HEK293 (cell line): Measurements from ENCODE around the gene NUB1.

ENCODE experiments used
- CTCF ChIA-PET: fragments of 350-600 bp; formaldehyde crosslinking; extraction: SDS; loops from one replicate; lab custom pipeline; 2021; ENCODE audit warnings: antibody characterized with exemption; lab: Yijun Ruan, JAX
- POLR2A ChIA-PET: fragments of 300-600 bp; formaldehyde crosslinking; extraction: SDS; loops from one replicate; lab custom pipeline; 2020; ENCODE audit warnings: antibody characterized with exemption, inconsistent platforms; lab: Yijun Ruan, JAX
- H3K27ac ChIP-seq: fragments of 200-500 bp; sonication (Bioruptor generic); 2 replicates; pipeline ENCODE4 v1.5.1; 2014; ENCODE audit warnings: low read depth, low read length, control low read depth, inconsistent platforms; ENCODE audit errors: extremely low read depth
- H3K36me3 ChIP-seq, 2 experiments: fragments of 200-500 bp in 1 of 2; sonication (Bioruptor generic) in 1 of 2; 1 replicate in 1 of 2; 2 replicates in 1 of 2; pipeline ENCODE4 v1.5.1; 2014 to 2017; ENCODE audit warnings: inconsistent platforms in 2 of 2, low read length in 2 of 2; ENCODE audit not compliant: control insufficient read depth in 2 of 2, insufficient read depth in 1 of 2
- H3K4me1 ChIP-seq: fragments of 200-500 bp; sonication (Bioruptor generic); 2 replicates; pipeline ENCODE4 v1.5.1; 2014; ENCODE audit warnings: mild to moderate bottlenecking, low read length, inconsistent platforms; ENCODE audit not compliant: control insufficient read depth, insufficient read depth
- H3K4me3 ChIP-seq: 2 replicates; pipeline ENCODE4 v1.5.1; 2011; ENCODE audit warnings: low read depth, mild to moderate bottlenecking, control low read depth, low read length, moderate library complexity
- H3K9me3 ChIP-seq: fragments of 200-500 bp; sonication (Bioruptor generic); 2 replicates; pipeline ENCODE4 v1.5.1; 2014; ENCODE audit warnings: low read depth, low read length, inconsistent platforms; ENCODE audit not compliant: control insufficient read depth, insufficient read depth
- GFI1B ChIP-seq: fragments of 450-650 bp; formaldehyde crosslinking; IDR thresholded peaks from 2 replicates; pipeline ENCODE4 v1.5.1; 2016; ENCODE audit warnings: missing biosample characterization, missing genetic modification characterization
- HOXD13 ChIP-seq: sonication (generic); formaldehyde crosslinking; IDR thresholded peaks from 2 replicates; pipeline ENCODE4 v1.8.0; 2022; ENCODE audit warnings: missing genetic modification reagents, borderline replicate concordance
- KLF9 ChIP-seq: fragments of 450-650 bp; formaldehyde crosslinking; IDR thresholded peaks from 2 replicates; pipeline ENCODE4 v1.5.1; 2016; ENCODE audit warnings: missing biosample characterization, missing genetic modification characterization, low read depth
- PRDM1 ChIP-seq: fragments of 450-650 bp; formaldehyde crosslinking; IDR thresholded peaks from 2 replicates; pipeline ENCODE4; 2016; ENCODE audit warnings: missing biosample characterization, missing genetic modification characterization
- RBAK ChIP-seq: fragments of 450-650 bp; formaldehyde crosslinking; IDR thresholded peaks from 2 replicates; pipeline ENCODE4 v1.5.1; 2016; ENCODE audit warnings: missing biosample characterization, missing genetic modification characterization
- ZBTB1 ChIP-seq: fragments of 450-650 bp; formaldehyde crosslinking; IDR thresholded peaks from 2 replicates; pipeline ENCODE4 v1.5.1; 2016; ENCODE audit warnings: missing biosample characterization, missing genetic modification characterization
- ZFP41 ChIP-seq: fragments of 450-650 bp; formaldehyde crosslinking; IDR thresholded peaks from 2 replicates; pipeline ENCODE4 v1.5.1; 2016; ENCODE audit warnings: missing biosample characterization, missing genetic modification characterization, borderline replicate concordance
- ZFP69B ChIP-seq: fragments of 450-650 bp; formaldehyde crosslinking; IDR thresholded peaks from 2 replicates; pipeline ENCODE4 v1.5.1; 2016; ENCODE audit warnings: missing biosample characterization, missing genetic modification characterization
- ZNF157 ChIP-seq: fragments of 450-650 bp; formaldehyde crosslinking; IDR thresholded peaks from 2 replicates; pipeline ENCODE4 v1.5.1; 2016; ENCODE audit warnings: missing biosample characterization, missing genetic modification characterization
- ZNF16 ChIP-seq: fragments of 450-650 bp; formaldehyde crosslinking; IDR thresholded peaks from 2 replicates; pipeline ENCODE4 v1.5.1; 2016; ENCODE audit warnings: low read depth, missing biosample characterization, missing genetic modification characterization
- ZNF311 ChIP-seq: fragments of 450-650 bp; formaldehyde crosslinking; IDR thresholded peaks from 2 replicates; pipeline ENCODE4 v1.5.1; 2017; ENCODE audit warnings: missing biosample characterization, missing genetic modification characterization, borderline replicate concordance
- ZNF341 ChIP-seq: fragments of 450-650 bp; formaldehyde crosslinking; IDR thresholded peaks from 2 replicates; pipeline ENCODE4; 2016; ENCODE audit warnings: low read depth, missing biosample characterization, missing genetic modification characterization
- ZNF37A ChIP-seq: fragments of 450-650 bp; IDR thresholded peaks from 2 replicates; pipeline ENCODE4 v1.5.1; 2018; ENCODE audit warnings: missing biosample characterization, missing genetic modification characterization
- ZNF423 ChIP-seq: fragments of 450-650 bp; formaldehyde crosslinking; IDR thresholded peaks from 2 replicates; pipeline ENCODE4 v1.5.1; 2016; ENCODE audit warnings: missing biosample characterization, missing genetic modification characterization
- ZNF521 ChIP-seq: fragments of 450-650 bp; formaldehyde crosslinking; IDR thresholded peaks from 2 replicates; pipeline ENCODE4 v1.5.1; 2017; ENCODE audit warnings: missing biosample characterization, mild to moderate bottlenecking, missing genetic modification characterization
- ZNF530 ChIP-seq: fragments of 450-650 bp; formaldehyde crosslinking; IDR thresholded peaks from 2 replicates; pipeline ENCODE4 v1.5.1; 2016; ENCODE audit warnings: low read depth, missing biosample characterization, missing genetic modification characterization
- ZNF610 ChIP-seq: fragments of 450-650 bp; formaldehyde crosslinking; IDR thresholded peaks from 2 replicates; pipeline ENCODE4 v1.5.1; 2016; ENCODE audit warnings: missing biosample characterization, missing genetic modification characterization, borderline replicate concordance
- ZNF621 ChIP-seq: fragments of 450-650 bp; formaldehyde crosslinking; IDR thresholded peaks from 2 replicates; pipeline ENCODE4 v1.5.1; 2017; ENCODE audit warnings: missing biosample characterization, missing genetic modification characterization
- ZNF660 ChIP-seq: fragments of 450-650 bp; IDR thresholded peaks from 2 replicates; pipeline ENCODE4 v1.5.1; 2018; ENCODE audit warnings: missing biosample characterization, mild to moderate bottlenecking, missing genetic modification characterization
- ZNF677 ChIP-seq: fragments of 450-650 bp; IDR thresholded peaks from 2 replicates; pipeline ENCODE4 v1.5.0; 2018; ENCODE audit warnings: missing biosample characterization, mild to moderate bottlenecking, missing genetic modification characterization, moderate library complexity
- ZNF768 ChIP-seq: fragments of 450-650 bp; formaldehyde crosslinking; IDR thresholded peaks from 2 replicates; pipeline ENCODE4 v1.5.1; 2018; ENCODE audit warnings: missing biosample characterization, mild to moderate bottlenecking, missing genetic modification characterization
- ZSCAN16 ChIP-seq: fragments of 450-650 bp; formaldehyde crosslinking; IDR thresholded peaks from 2 replicates; pipeline ENCODE4 v1.5.1; 2016; ENCODE audit warnings: missing biosample characterization, missing genetic modification characterization
- TF ChIP-seq, protein P1 (sequence below): fragments of 450-650 bp; formaldehyde crosslinking; IDR thresholded peaks from 2 replicates; pipeline ENCODE4 v1.5.1; 2016; ENCODE audit warnings: missing biosample characterization, missing genetic modification characterization, low read depth
- TF ChIP-seq, protein P2 (sequence below): fragments of 450-650 bp; formaldehyde crosslinking; IDR thresholded peaks from 2 replicates; pipeline ENCODE4 v1.5.1; 2016; ENCODE audit warnings: missing biosample characterization, missing genetic modification characterization
- TF ChIP-seq, protein P3 (sequence below): fragments of 450-650 bp; IDR thresholded peaks from 2 replicates; pipeline ENCODE4 v1.5.1; 2018; ENCODE audit warnings: missing biosample characterization, missing genetic modification characterization
- TF ChIP-seq, protein P4 (sequence below): fragments of 450-650 bp; formaldehyde crosslinking; IDR thresholded peaks from 2 replicates; pipeline ENCODE4 v1.5.1; 2016; ENCODE audit warnings: missing biosample characterization, missing genetic modification characterization, low read depth

NUB1 gene

DNA sequence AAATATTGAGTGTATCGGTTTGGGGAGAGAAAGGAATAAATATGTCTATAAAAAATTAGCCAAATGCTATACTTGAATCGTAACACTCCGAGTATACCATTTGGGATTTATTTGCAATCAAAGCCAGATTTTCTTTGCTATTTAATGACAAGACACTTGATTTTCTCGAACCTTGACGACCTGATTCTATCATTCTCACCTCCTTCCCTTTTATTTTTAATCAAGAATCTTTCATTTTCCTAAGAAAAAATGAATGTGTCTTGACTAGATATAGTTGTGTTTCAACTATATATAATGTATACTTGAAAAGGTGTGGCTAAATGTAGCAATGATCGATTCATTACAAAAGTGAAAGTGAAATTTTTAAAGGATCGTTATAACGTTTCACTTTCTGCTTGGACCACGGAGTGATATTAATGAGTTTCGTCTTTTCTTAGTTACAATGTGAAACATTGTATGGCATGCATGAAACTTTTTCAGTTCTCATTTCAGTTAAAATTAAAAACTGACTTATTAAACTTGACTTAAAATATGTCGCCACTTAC lies 562 bp downstream of the NUB1 start:
- CTCF ChIA-PET = interaction anchor here (0.5 to 3.5 kb wide), 5 partner anchors 8 to 590 kb away, joined by 3 to 22 read pairs (median 4); no protein-coding TSS in a partner anchor
- Histone ChIP-seq H3K4me3 (peak overlapping the region; percentile 97), H3K4me1 (no peaks in the 10 kb centered on the region), H3K27ac (no peak overlapping the region; the same call in 1 of the 2 replicates), H3K36me3 (peaks cover 9 to 28% of the 10 kb centered on the region in 2 experiments; a peak in 2 of 3 replicates), H3K9me3 (no peaks in the 10 kb centered on the region)
- TF ChIP-seq GFI1B (peak; percentile 61), RBAK (tag by site-specific recombination) (no peak), PRDM1 (peak; percentile 81), ZNF341 (no peak), ZNF530 (no peak)
- TF ChIP-seq, protein P1, sequence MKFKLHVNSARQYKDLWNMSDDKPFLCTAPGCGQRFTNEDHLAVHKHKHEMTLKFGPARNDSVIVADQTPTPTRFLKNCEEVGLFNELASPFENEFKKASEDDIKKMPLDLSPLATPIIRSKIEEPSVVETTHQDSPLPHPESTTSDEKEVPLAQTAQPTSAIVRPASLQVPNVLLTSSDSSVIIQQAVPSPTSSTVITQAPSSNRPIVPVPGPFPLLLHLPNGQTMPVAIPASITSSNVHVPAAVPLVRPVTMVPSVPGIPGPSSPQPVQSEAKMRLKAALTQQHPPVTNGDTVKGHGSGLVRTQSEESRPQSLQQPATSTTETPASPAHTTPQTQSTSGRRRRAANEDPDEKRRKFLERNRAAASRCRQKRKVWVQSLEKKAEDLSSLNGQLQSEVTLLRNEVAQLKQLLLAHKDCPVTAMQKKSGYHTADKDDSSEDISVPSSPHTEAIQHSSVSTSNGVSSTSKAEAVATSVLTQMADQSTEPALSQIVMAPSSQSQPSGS (tag by site-specific recombination) = no peak
- POLR2A ChIA-PET = interaction anchor here (0.6 to 1.6 kb wide), 6 partner anchors 11 to 413 kb away, joined by 3 to 6 read pairs (median 4); partner anchors contain the start of gene RHEB

GRCh38 chr7:151342811-151343210 lies 1.2 kb downstream of the NUB1 start:
- Histone ChIP-seq H3K27ac (no peak overlapping the region), H3K4me3 (peak overlapping the region; percentile 97), H3K36me3 (peaks cover 9 to 34% of the 10 kb centered on the region in 2 experiments; a peak in 2 of 3 replicates), H3K9me3 (no peaks in the 10 kb centered on the region), H3K4me1 (no peaks in the 10 kb centered on the region)
- TF ChIP-seq HOXD13 (CRISPR knock-in tag) (no peak), ZFP69B (no peak), ZNF677 (tag by site-specific recombination) (no peak)
- TF ChIP-seq, protein P2, sequence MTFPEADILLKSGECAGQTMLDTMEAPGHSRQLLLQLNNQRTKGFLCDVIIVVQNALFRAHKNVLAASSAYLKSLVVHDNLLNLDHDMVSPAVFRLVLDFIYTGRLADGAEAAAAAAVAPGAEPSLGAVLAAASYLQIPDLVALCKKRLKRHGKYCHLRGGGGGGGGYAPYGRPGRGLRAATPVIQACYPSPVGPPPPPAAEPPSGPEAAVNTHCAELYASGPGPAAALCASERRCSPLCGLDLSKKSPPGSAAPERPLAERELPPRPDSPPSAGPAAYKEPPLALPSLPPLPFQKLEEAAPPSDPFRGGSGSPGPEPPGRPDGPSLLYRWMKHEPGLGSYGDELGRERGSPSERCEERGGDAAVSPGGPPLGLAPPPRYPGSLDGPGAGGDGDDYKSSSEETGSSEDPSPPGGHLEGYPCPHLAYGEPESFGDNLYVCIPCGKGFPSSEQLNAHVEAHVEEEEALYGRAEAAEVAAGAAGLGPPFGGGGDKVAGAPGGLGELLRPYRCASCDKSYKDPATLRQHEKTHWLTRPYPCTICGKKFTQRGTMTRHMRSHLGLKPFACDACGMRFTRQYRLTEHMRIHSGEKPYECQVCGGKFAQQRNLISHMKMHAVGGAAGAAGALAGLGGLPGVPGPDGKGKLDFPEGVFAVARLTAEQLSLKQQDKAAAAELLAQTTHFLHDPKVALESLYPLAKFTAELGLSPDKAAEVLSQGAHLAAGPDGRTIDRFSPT = peak; percentile 45; the same call in 1 of the 2 replicates
- ChIA-PET POLR2A (no interaction called here), CTCF (interaction anchor here (0.7 to 3.5 kb wide), 3 partner anchors 24 to 28 kb away, joined by 3 to 22 read pairs (median 3); no protein-coding TSS in a partner anchor)

- Histone ChIP-seq H3K27ac (no peak overlapping the region), H3K4me1 (no peaks in the 10 kb centered on the region), H3K9me3 (no peaks in the 10 kb centered on the region), H3K4me3 (no peak overlapping the region), H3K36me3 (peaks cover 9 to 37% of the 10 kb centered on the region in 2 experiments; a peak in 2 of 3 replicates)
- ChIA-PET POLR2A (no interaction called here), CTCF (interaction anchor here (0.7 to 3.5 kb wide), 4 partner anchors 13 to 29 kb away, joined by 3 to 22 read pairs (median 3); no protein-coding TSS in a partner anchor)
- TF ChIP-seq GFI1B = no peak
- TF ChIP-seq KLF9 (tag by site-specific recombination) = no peak
- TF ChIP-seq ZNF423 (tag by site-specific recombination) = no peak
- TF ChIP-seq ZNF157 (tag by site-specific recombination) = no peak
- TF ChIP-seq, protein P3, sequence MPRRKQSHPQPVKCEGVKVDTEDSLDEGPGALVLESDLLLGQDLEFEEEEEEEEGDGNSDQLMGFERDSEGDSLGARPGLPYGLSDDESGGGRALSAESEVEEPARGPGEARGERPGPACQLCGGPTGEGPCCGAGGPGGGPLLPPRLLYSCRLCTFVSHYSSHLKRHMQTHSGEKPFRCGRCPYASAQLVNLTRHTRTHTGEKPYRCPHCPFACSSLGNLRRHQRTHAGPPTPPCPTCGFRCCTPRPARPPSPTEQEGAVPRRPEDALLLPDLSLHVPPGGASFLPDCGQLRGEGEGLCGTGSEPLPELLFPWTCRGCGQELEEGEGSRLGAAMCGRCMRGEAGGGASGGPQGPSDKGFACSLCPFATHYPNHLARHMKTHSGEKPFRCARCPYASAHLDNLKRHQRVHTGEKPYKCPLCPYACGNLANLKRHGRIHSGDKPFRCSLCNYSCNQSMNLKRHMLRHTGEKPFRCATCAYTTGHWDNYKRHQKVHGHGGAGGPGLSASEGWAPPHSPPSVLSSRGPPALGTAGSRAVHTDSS (tag by site-specific recombination) = no peak
- TF ChIP-seq, protein P4, sequence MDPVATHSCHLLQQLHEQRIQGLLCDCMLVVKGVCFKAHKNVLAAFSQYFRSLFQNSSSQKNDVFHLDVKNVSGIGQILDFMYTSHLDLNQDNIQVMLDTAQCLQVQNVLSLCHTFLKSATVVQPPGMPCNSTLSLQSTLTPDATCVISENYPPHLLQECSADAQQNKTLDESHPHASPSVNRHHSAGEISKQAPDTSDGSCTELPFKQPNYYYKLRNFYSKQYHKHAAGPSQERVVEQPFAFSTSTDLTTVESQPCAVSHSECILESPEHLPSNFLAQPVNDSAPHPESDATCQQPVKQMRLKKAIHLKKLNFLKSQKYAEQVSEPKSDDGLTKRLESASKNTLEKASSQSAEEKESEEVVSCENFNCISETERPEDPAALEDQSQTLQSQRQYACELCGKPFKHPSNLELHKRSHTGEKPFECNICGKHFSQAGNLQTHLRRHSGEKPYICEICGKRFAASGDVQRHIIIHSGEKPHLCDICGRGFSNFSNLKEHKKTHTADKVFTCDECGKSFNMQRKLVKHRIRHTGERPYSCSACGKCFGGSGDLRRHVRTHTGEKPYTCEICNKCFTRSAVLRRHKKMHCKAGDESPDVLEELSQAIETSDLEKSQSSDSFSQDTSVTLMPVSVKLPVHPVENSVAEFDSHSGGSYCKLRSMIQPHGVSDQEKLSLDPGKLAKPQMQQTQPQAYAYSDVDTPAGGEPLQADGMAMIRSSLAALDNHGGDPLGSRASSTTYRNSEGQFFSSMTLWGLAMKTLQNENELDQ (tag by site-specific recombination) = no peak
- TF ChIP-seq ZFP41 = no peak
- no peak for TF ChIP-seq ZNF521
- TF ChIP-seq ZNF660 (tag by site-specific recombination) = no peak
- TF ChIP-seq ZNF621 (tag by site-specific recombination) = no peak
- TF ChIP-seq ZNF311 (tag by site-specific recombination) = no peak
- no peak for TF ChIP-seq ZNF16
- no peak for TF ChIP-seq ZNF610 (tag by site-specific recombination)
- TF ChIP-seq ZSCAN16 (tag by site-specific recombination) = no peak
- TF ChIP-seq ZNF768 = no peak
- no peak for TF ChIP-seq ZBTB1
- TF ChIP-seq ZNF37A (tag by site-specific recombination) = no peak
Measured at GRCh38 chr7:151343516-151343915, 1.9 kb downstream of the NUB1 start.
